NCI-H1417 (cell line): ENCODE measurements around the gene EPHB2.
"Not testable (repeated sequence)": the region's sequence is repeated elsewhere in the genome, so short reads cannot be mapped to it uniquely, and the experiment has no call there.

Experiments used
- DNase-seq, 3 experiments: peaks; one replicate each; lab custom pipeline; 2025; lab: John Stamatoyannopoulos, UW

The EPHB2 gene

GRCh38 chr1:22836850-22837249, 126.2 kb downstream of the EPHB2 start:
- DNase-seq = no peak

- DNase-seq = no peak
Observed at GRCh38 chr1:22837332-22837731, 126.7 kb downstream of the EPHB2 start.

- DNase-seq = no peak
Observed at GRCh38 chr1:22838965-22839364, 128.3 kb downstream of the EPHB2 start.

DNA sequence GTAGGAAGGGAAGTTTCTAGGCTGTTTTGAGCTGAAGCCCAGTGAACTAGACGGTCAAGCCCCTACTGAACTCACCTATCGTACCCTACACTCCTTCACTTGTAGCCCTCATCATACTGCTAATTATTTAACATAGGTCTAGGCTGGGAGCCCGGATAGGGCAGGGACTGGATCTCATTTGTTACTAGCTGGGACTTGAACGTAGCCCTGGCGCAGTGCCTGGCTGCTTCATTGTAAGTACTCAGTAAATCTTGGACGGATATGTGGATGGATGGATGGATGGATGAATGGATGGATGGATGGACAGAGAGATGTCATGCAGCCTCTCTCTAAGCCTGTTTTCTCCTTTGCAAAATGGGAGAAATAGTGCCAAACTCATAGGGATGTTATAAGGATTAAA, 129.2 kb downstream of the EPHB2 start:
- DNase-seq = no peak

- no peak for DNase-seq
Observed at GRCh38 chr1:22841142-22841541, 130.5 kb downstream of the EPHB2 start.

DNA sequence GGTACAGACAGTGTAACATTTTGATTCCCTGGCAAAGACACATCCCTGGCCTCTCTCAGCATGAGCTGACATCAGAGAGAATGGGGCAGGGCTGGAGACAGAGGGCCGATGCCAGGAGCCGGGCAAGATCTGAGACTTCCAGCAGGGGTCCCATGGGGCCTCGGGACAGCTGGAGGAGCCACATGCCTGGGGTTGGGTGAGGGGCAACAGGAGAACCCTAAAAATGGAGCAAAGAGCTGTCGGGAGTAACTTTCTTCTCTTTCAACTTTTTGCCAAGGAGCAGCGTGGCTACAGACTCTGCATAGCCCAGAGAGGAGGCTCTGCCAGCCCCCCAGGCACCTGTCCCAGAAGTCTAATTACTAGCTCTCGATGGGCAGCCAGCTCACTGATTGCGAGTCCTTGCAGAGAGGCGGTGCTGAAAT, 131.2 kb downstream of the EPHB2 start:
- no peak for DNase-seq

- not testable (repeated sequence) for DNase-seq
Observed at GRCh38 chr1:22843441-22844183, 133.0 kb downstream of the EPHB2 start.

GRCh38 chr1:22844621-22845020, 134.0 kb downstream of the EPHB2 start:
- no peak for DNase-seq

DNA sequence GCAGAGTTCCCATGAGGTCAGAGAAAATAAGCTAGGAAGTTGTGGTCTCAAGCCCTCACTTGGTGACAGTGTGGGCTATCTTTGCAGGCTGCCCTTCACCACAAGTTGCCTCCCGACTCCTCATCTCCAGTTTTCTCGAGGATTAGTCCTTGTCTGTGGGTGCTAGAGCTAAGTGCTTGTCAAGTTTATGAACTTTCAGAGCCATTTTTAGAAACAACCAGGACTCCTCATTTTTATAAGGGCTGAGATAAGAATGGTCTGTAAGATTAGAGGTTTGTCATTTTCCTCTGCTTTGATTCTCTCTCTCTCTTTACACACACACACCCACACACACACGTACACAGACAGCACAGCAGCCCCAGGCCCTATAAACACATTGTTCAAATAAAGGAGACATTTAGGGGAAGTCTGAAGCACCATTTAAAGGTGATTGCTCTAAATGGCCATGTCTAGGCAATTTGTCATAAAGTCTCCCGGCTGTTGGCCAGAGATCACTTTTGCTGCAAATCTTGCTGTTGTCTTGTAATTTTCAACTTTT, 134.8 kb downstream of the EPHB2 start:
- DNase-seq = peak in 2 of 3 experiments; percentile 60 to 83

DNA sequence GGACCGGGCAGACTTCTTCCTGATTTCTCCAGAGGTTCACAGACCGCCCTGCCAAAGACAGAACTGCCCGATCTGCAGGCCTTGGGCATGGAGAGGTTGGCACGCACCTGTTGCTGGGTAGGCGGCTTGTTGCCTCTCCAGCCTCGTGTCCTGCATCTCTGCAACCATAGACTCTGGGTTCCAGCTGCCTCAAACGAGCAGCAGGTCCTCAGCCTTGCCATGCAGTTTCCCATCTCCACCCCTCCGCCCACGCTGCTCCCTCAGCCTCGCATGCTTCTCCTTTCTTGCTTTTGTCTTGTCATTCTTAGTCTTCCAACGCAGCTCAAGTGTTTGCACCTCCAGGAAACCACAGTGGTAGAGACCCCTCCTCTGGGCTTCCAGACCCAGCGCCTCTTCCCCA, 135.8 kb downstream of the EPHB2 start:
- DNase-seq = no peak

DNA sequence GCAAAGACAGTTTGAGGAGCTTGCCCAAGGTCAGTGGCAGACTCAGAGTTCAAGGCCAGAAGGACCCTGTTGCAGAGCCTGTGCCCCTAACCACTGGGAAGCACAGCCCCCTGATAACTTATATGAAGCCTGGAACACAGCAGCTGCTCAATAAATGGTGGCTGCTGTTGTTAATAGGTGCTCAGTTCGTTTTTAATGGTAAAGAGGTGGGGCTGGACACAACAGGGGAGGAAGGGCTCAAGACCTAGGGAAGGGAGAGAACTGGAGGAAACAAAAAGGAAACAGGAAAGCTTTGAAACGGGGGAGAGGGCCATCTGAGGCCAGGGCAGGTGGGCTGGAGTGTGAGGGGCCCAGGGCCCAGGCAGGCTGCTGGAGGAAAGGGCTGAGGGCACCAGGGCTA, 136.6 kb downstream of the EPHB2 start:
- DNase-seq = no peak

DNA sequence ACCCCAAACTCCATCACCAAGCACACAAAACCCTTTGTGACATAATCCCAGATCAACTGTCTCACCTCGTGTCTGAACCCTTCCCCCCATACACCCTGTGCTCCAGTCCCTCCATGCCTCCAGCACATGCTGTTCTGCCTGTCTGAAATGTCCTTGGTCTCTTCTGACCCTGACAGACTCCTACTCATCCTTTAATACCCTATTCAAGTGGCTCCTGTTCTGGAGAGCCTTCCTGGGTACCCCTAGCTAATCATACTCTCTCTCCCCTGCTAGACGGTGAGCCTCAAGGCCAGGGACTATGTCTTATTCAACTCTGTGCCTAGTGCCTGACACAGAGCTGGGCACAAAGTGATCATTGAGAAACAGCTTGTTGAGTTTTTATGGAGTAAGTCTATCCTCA, 137.1 kb downstream of the EPHB2 start:
- no peak for DNase-seq

- peak in 1 of 3 experiments; percentile 33 for DNase-seq
Observed at GRCh38 chr1:22848405-22848804, 137.8 kb downstream of the EPHB2 start.

DNA sequence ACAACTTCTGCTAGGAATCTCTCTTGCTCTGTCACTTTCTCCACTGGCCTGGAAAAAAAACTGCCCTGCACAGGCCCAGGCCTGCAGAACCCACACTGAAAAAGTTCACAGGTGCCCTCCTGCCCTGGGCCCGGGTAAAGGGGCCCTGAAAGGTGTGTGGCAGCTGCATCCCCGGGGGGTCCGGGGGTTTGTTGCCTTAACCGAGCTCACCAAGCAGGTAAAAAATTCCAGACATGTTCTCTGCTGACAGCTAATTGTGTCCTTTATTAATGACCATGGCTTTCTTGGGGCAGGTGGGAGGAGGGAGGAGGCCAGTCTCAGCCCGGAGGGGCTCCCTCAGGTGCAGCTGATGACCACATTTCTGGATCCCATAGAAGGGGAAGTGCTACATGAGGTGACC, 139.1 kb downstream of the EPHB2 start:
- peak in 2 of 3 experiments; percentile 39 to 78 for DNase-seq

DNA sequence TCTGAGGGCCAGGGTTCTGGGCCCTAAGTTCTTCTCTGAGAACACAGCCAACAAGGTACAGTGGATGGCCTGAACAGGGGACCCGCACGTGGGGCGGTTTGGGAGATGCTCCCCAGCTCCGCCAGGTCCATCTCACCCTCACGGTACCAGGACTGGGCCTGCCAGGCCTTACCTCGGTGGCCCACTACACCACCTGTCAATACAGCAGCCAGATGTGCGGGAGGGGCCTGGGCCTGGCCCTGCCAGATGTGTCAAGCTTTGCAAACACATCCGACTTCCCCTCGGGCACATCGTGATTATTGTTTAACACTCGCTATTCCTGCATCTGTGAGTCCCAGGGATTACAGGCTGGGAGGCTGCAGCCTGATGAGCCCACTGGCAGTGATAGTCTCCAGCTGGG, 139.6 kb downstream of the EPHB2 start:
- peak in 1 of 3 experiments; percentile 38 for DNase-seq

DNA sequence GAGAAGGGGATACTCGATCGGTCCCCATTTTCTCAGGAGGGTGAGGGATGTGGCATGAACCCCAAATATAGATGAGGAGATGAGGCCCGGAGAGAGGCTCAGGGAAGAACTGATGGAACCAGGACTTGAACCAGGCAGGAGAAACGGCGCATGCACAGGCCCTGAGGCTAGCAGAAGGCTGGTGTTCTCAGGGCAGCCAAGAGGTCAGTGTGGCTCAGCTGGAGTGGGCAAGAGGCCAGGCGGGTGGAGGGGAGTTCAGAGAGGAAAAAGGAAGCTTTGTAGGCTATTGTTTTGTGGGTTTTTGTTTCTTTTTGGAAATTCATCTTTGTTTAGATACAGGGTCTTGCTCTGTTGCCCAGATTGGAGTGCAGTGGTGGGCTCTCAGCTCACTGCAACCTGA, 140.0 kb downstream of the EPHB2 start:
- no peak for DNase-seq

DNA sequence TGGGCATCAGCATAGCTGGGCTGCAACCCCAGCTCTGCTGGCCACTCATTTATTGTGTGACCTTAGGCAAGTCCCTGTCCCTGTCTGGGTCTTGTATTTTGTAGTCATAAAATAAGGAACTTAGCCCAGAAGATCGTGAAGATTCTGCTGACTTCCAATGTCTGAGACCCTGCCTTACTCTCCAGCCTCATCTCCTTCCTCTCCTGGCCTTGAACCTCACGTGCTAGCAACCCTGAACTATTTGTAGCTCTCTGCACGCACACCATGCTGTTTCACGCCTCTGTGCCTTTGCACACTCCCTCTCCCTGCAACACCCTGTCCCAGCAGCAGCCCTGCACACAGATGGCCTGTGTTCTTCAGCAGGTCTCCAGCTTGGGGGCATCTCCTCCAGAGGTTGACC, 140.9 kb downstream of the EPHB2 start:
- no peak for DNase-seq

GRCh38 chr1:22852144-22852655, 141.6 kb downstream of the EPHB2 start:
- no peak for DNase-seq

DNA sequence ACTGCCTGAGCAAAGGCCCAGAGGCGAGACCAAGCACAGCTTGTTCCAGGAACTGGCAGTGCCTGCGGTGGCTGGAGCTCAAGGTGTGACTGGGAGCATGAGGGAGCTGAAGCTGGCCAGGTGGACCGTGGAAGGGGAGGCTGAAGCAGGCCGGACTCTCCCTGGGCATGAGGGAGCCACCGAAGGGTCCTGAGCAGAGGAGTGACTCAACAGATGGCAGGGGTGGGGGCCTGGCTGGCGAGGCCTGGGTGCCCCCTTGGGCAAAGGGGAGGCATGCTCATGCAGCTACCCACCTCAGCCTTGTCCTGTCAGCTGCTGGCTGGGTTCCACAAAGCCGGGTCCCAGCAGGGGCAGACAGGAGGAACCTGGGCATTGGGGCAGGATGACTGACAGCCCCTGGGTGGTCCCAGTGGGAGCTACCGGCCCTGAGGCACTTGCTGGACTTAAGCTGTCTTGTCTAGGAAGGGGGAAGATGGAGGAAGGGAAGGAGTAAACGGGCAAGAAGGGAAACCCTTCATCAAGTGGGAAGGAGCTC, 143.1 kb downstream of the EPHB2 start:
- no peak for DNase-seq

DNA sequence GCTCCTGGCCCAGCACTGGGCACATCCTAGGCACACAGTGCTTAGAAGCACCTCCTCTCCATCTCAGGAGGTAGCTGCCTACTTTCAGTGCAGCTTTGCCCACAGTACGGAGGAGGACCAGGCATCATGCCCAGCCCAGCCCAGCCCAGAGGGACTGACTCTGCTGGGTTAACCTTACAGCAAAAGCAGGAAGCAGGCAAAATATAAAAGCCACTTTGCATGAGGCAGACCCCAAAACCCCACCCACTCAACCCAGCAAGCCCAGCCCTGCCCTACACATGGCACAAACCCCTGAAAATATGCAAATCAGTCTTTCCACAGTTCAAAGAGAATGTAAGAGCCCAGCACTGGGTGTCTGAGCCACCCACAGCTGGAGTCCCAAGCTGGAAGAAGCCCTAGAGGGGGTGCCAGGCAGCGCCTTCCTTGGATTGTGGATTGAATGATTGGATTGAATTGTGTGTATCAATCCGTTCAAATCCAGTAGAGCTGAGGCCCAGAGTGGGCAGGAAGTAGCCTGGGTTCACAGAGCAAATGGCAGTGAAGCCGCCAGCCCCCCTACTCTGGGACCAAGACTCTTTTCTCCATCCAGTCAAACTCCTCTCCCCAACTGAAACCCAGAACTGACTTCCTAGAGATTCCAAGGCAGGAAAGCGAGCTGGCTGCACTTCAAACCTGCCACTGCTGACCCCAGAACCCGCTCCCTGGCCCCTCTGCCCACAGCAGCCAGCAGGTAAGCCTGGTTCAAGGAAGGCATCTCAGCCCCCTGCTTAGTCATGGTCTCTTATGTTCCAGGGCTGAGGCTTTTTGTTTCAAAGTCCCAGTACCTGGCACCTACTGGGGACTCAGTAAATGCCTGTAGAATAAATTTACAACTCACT, 144.3 kb downstream of the EPHB2 start:
- no peak for DNase-seq

DNA sequence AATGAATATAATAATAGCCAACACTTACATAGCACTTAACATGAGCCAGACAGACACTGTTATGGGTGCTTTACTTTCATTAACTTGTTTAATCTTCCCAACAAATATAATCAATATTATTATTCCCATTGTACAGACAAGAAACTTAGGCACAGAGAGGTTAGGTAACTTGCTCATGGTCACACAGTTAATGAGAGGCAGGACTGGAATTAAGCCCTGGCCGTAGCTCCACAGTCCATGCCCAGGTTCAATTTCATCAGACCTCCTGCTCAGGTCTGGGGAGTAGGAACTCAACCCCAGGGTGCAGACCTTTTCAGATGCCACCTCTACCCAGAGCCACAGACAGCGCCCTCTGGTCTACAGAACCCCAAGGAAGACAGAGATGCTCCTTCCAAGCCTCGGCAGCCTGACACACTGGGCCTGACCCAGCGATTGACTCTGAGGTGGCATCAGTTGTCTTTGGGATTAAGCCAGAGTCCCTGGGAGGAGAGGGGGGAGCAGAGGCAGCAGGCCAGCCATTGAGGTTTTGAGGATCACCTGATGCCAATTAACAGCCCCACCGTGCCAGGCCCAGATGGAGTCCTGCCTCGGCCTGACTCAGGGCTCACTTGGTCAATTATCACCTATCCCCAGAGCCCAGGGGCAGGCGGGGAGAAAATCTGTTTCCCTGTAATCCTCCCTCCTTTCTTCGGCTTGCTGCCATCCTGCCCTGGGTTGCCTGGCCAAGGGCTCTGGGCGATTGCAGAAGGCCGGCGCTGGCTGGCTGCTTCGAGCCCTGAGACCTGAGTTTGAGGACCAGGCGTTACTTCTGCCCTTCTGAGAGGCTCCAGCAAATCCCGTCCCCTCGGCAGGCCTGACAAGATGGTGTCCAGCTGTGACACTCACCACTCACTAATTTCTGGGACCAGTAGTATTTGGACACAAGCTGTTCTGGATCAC, 145.3 kb downstream of the EPHB2 start:
- DNase-seq = no peak
